ENCODE data around the gene FHAD1. TPM values are rescaled to one million over a fixed set of nuclear protein-coding genes. Genes with fewer than 3 reads are reported as not detected.

FHAD1 gene
- total and polyA plus RNA-seq, 2 of the 13 experiments (the other 11 are each of a cell fraction or from before 2014, with no cell fraction given), result not detected

DNA sequence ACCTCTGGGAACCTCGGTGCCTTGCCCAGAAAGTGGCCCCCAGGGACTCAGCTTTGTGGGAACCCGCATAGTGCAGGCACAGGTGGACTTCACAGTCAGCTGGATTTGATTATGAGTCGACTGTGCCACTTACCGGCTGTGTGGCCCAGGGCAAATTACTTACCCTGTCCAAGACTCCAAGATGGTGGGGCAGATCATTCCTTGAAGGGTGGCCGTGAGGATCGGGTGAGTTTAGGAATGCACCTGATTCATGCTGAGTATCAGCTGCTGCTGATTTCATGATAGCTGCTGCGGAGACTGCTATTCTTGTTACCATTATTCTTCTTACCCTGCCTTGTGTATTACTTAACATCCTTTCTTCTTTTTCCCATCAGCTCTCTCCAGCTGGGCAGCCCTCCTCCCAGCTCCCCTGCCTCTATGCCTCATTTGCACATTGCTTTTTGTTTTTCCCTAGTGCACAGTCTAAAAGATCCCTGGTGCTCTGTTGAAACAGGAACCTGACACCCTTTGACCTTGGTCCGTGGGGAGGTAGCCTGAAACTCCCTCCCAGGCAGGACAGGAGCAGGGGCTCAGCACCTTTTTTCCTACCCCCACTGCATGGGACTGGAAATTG is 40.5 kb upstream of the FHAD1 start (continued):
- TF ChIP-seq, protein P1, sequence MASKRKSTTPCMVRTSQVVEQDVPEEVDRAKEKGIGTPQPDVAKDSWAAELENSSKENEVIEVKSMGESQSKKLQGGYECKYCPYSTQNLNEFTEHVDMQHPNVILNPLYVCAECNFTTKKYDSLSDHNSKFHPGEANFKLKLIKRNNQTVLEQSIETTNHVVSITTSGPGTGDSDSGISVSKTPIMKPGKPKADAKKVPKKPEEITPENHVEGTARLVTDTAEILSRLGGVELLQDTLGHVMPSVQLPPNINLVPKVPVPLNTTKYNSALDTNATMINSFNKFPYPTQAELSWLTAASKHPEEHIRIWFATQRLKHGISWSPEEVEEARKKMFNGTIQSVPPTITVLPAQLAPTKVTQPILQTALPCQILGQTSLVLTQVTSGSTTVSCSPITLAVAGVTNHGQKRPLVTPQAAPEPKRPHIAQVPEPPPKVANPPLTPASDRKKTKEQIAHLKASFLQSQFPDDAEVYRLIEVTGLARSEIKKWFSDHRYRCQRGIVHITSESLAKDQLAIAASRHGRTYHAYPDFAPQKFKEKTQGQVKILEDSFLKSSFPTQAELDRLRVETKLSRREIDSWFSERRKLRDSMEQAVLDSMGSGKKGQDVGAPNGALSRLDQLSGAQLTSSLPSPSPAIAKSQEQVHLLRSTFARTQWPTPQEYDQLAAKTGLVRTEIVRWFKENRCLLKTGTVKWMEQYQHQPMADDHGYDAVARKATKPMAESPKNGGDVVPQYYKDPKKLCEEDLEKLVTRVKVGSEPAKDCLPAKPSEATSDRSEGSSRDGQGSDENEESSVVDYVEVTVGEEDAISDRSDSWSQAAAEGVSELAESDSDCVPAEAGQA (IDR thresholded peaks at IDR 0.05; ENCODE audit: low read depth), result no peak
- TF ChIP-seq, protein P1 (CRISPR knock-in tag; IDR thresholded peaks at IDR 0.05; ENCODE audit: borderline replicate concordance), result no peak
- TF ChIP-seq ATF1 (CRISPR knock-in tag; IDR thresholded peaks at IDR 0.05) (no peak), ZNF367 (CRISPR knock-in tag; IDR thresholded peaks at IDR 0.05; ENCODE audit: borderline replicate concordance) (no peak), RBM39 (IDR thresholded peaks at IDR 0.05; ENCODE audit: low read depth, low read length, poor library complexity, severe bottlenecking) (no peak), ETV5 (CRISPR knock-in tag; IDR thresholded peaks at IDR 0.05; ENCODE audit: borderline replicate concordance) (no peak), ZNF143 (CRISPR knock-in tag; IDR thresholded peaks at IDR 0.05) (peak; percentile 39; the same call in 1 of the 2 replicates), NFE2 (CRISPR knock-in tag; IDR thresholded peaks at IDR 0.05) (no peak), RBM22 (optimal IDR thresholded peaks at IDR 0.05; ENCODE audit: low read length) (peak; percentile 37), FOXA1 (IDR thresholded peaks at IDR 0.05) (no peak), FOXA1 (CRISPR knock-in tag; IDR thresholded peaks at IDR 0.05) (peak; percentile 88), SOX5 (CRISPR knock-in tag; IDR thresholded peaks at IDR 0.05; ENCODE audit: borderline replicate concordance) (peak; percentile 61; the same call in 1 of the 2 replicates), ZNF234 (CRISPR knock-in tag; conservative IDR thresholded peaks at IDR 0.05) (no peak), ZNF207 (IDR thresholded peaks at IDR 0.05; ENCODE audit: borderline replicate concordance) (no peak), ZNF101 (CRISPR knock-in tag; IDR thresholded peaks at IDR 0.05; ENCODE audit: borderline replicate concordance, low read depth) (no peak), NBN (conservative IDR thresholded peaks at IDR 0.05) (no peak), ZFP1 (CRISPR knock-in tag; IDR thresholded peaks at IDR 0.05) (no peak; the same call in 1 of the 2 replicates), KDM4B (CRISPR knock-in tag; IDR thresholded peaks at IDR 0.05) (no peak), KAT2B (IDR thresholded peaks at IDR 0.05; ENCODE audit: borderline replicate concordance, low read depth, low read length) (no peak), ZNF121 (CRISPR knock-in tag; IDR thresholded peaks at IDR 0.05) (peak; percentile 75), ZBTB42 (CRISPR knock-in tag; IDR thresholded peaks at IDR 0.05) (no peak), ZNF12 (CRISPR knock-in tag; IDR thresholded peaks at IDR 0.05) (no peak), TARDBP (CRISPR knock-in tag; IDR thresholded peaks at IDR 0.05) (peak; percentile 78; the same call in 1 of the 2 replicates), ZNF33B (CRISPR knock-in tag; IDR thresholded peaks at IDR 0.05) (no peak), DNMT3B (CRISPR knock-in tag; conservative IDR thresholded peaks at IDR 0.05) (no peak)
- TF ChIP-seq, protein P2, sequence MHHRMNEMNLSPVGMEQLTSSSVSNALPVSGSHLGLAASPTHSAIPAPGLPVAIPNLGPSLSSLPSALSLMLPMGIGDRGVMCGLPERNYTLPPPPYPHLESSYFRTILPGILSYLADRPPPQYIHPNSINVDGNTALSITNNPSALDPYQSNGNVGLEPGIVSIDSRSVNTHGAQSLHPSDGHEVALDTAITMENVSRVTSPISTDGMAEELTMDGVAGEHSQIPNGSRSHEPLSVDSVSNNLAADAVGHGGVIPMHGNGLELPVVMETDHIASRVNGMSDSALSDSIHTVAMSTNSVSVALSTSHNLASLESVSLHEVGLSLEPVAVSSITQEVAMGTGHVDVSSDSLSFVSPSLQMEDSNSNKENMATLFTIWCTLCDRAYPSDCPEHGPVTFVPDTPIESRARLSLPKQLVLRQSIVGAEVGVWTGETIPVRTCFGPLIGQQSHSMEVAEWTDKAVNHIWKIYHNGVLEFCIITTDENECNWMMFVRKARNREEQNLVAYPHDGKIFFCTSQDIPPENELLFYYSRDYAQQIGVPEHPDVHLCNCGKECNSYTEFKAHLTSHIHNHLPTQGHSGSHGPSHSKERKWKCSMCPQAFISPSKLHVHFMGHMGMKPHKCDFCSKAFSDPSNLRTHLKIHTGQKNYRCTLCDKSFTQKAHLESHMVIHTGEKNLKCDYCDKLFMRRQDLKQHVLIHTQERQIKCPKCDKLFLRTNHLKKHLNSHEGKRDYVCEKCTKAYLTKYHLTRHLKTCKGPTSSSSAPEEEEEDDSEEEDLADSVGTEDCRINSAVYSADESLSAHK (CRISPR knock-in tag; IDR thresholded peaks at IDR 0.05; ENCODE audit: borderline replicate concordance), result no peak

Data from HepG2 (cell line).